HG03354 (cell line): ENCODE measurements around the gene OSBPL9.
"Not testable (repeated sequence)": the region's sequence is repeated elsewhere in the genome, so short reads cannot be mapped to it uniquely, and the experiment has no call there.

Experiments used
- ATAC-seq: cut with Tn5 transposase; IDR thresholded peaks from one replicate; pipeline ENCODE4 v1.9.1; 2021; ENCODE audit warnings: mild to moderate bottlenecking; ENCODE audit not compliant: unreplicated experiment, poor library complexity, severe bottlenecking

The OSBPL9 gene

GRCh38 chr1:51693419-51694155, 76.7 kb downstream of the OSBPL9 start:
- ATAC-seq: no peak

GRCh38 chr1:51697166-51697565, 80.3 kb downstream of the OSBPL9 start:
- no peak for ATAC-seq

- no peak for ATAC-seq
Observed at GRCh38 chr1:51699391-51699790, 82.5 kb downstream of the OSBPL9 start.

DNA sequence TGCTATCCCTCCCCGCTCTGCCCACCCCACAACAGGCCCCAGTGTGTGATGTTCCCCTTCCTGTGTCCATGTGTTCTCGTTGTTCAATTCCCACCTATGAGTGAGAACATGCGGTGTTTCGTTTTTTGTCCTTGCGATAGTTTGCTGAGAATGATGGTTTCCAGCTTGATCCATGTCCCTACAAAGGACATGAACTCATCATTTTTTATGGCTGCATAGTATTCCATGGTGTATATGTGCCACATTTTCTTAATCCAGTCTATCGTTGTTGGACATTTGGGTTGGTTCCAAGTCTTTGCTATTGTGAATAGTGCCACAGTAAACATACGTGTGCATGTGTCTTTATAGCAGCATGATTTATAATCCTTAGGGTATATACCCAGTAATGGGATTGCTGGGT, 84.9 kb downstream of the OSBPL9 start:
- not testable (repeated sequence) for ATAC-seq

DNA sequence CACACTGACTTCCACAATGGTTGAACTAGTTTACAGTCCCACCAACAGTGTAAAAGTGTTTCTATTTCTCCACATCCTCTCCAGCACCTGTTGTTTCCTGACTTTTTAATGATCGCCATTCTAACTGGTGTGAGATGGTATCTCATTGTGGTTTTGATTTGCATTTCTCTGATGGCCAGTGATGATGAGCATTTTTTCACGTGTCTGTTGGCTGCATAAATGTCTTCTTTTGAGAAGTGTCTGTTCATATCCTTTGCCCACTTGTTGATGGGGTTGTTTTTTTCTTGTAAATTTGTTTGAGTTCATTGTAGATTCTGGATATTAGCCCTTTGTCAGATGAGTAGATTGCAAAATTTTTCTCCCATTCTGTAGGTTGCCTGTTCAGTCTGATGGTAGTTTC, 85.3 kb downstream of the OSBPL9 start:
- ATAC-seq: not testable (repeated sequence)

- ATAC-seq: no peak
Observed at GRCh38 chr1:51705035-51705434, 88.1 kb downstream of the OSBPL9 start.

DNA sequence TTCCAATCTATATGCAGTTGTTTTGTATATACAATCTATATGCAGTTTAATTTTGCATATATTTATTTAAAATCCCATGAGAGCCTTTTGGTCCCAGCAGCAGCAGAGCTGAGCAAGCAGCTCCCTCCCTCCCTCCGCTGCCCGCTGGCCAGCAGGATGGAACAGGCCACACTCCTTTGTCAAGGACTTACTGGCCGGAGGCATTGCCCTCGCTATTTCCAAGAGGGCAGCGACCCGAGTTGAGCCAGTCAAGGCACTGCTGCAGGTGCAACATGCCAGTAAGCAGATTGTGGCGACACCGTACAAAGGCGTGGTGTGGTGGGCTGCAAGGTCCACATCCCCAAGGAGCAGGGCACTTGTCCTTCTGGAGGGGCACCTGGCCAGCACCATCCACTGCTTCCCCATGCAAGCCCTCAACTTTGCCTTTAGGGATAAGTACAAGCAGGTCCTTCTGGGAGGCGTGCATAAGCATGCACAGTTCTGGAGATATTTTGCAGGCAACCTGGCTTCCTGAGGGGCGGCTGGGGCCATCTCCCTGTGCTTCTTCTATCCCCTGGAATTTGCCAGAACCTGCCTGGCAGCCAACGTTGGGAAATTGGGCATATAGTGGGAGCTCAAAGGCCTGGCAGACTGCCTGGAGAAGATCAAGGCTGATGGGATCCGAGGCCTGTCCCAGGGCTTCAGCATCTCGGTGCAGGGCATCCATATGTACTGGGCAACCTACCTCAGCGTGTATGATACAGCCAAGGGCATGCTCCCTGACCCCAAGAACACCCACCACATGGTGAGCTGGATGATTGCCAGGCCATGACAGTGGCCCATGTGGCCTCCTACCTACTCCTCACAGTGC, 92.2 kb downstream of the OSBPL9 start:
- no peak for ATAC-seq

- ATAC-seq: no peak
Observed at GRCh38 chr1:51709951-51710350, 93.1 kb downstream of the OSBPL9 start.

- ATAC-seq: no peak
Observed at GRCh38 chr1:51712590-51712989, 95.7 kb downstream of the OSBPL9 start.

GRCh38 chr1:51714374-51715019, 97.6 kb downstream of the OSBPL9 start:
- no peak for ATAC-seq

DNA sequence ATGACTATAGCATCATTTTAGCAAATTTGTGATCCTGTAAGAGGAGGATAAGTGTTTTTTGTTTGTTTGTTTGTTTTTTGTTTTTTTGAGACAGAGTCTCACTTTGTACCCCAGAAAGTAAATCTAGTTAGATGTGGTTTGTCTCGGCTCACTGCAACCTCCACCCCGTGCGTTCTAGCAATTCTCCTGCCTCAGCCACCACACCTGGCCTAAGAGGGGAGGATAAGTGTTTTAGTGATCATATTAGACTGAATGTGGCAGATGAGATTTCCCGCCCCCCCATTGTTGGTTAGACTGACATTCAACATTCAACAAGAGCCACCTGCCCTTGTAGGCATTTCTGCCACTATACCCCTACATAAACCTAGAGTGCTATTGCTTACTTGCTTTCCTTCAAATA, 98.5 kb downstream of the OSBPL9 start:
- no peak for ATAC-seq

- ATAC-seq: no peak
Observed at GRCh38 chr1:51716746-51717145, 99.9 kb downstream of the OSBPL9 start.

- no peak for ATAC-seq
Observed at GRCh38 chr1:51717842-51718241, 101.0 kb downstream of the OSBPL9 start.

GRCh38 chr1:51719146-51719545, 102.3 kb downstream of the OSBPL9 start:
- no peak for ATAC-seq

DNA sequence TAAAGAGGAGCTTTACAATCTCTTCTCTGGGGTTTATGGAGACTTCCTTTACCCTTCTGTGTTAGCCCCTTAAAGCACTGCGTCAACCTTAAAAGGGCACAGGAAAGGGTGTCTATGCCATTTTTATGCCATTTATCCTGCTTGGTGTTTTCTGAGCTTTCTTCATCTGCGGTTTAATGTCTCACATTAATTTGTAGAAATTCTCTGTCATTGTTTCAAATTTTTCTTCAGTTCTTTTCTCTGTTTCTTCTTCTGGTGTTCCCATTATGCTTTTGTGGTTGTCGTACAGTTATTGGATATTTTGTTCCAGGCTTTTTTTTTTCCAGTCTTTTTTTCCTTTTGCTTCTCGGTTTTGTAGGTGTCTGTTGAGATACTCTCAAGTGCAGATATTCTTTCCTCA, 107.9 kb downstream of the OSBPL9 start:
- no peak for ATAC-seq

DNA sequence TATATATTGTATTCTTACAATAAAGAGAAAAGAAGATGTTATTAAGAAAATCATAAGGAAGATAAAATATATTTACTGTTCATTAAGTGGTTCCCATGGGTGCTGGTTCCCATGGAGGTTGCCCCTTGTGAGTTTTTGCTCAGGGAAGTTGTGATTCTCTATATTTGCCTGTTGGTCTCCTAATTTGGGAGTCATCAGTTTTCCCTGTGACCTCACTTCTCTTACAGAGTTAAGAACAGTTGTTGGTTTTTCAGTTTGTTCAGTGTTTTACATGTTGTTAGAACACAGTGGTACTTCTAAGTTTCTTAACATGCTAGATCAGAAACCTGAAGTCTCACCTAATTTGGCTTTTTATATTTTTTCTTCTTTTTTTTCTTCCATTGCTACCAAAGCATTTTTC, 109.2 kb downstream of the OSBPL9 start:
- ATAC-seq: no peak

DNA sequence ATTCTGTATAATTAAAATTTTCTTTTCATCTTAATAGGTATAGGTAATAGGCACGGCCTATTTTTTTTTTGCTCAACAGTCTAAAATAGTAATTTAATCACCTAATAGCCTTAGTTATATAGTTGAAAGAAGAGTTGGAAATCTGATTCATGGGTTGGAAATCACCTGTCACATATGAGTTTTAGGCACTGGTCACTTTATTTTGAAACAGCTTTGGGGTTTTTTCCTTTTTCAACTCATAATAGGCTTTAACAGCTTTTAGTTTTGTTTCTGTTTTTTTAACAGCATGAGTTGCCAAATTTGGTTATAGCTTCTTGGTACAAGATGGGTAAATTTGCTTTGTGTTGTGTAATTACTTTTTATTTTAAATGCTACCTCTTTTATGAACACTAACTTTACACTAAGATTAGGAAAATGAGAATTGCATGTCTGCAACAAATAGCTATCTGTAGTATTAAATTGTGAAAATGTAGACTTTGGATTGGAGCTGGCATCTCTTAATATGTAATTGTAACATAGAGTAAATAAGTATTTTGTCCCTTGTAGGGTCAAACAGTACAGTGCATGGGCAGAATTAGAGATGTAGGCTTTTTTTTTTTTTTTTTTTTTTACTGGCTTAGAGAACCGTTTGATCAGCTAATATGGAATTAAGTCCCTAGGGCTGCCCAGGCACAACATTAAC, 109.8 kb downstream of the OSBPL9 start:
- no peak for ATAC-seq

- no peak for ATAC-seq
Observed at GRCh38 chr1:51727366-51727765, 110.5 kb downstream of the OSBPL9 start.

DNA sequence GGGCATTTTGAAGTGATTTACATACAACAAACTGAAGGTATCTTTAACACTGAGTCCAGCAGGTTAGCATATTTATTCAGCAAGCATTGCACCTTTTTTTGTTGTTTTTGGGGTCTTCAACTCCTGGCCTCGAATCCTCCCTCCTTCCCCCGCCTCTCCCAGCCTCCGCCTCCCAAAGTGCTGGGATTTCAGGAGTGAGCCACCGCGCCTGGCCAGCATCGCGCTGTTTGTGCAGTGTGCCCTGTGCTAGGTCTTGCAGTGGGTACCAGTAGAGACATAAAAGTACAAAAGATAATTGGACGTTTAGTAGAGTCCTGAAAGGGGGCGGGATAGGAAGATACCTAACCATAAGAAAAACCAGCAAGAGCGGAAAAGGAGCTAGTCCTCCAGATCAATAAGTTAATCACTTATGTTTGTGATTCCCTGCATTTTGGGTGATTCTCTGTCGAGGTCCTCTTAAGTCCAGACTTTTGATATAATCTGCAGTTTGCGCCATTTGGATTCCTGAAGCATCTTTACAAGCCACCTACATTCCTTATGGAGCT, 111.8 kb downstream of the OSBPL9 start:
- no peak for ATAC-seq
